NCI-H748 (cell line): ENCODE data around the gene VSIG4.

Experiments
- DNase-seq: peaks from one replicate; lab custom pipeline; 2025; ENCODE audit not compliant: unreplicated experiment; lab: John Stamatoyannopoulos, UW

Gene VSIG4

GRCh38 chrX:66009231-66009845, 30.5 kb downstream of the VSIG4 start:
- DNase-seq = no peak

- DNase-seq = no peak
Measured at GRCh38 chrX:66008328-66008970, 31.4 kb downstream of the VSIG4 start.

- DNase-seq = no peak
Measured at GRCh38 chrX:66007851-66008250, 32.0 kb downstream of the VSIG4 start.

- DNase-seq = no peak
Measured at GRCh38 chrX:66005830-66006449, 33.9 kb downstream of the VSIG4 start.

- DNase-seq = no peak
Measured at GRCh38 chrX:66004928-66005829, 34.7 kb downstream of the VSIG4 start.

GRCh38 chrX:66002824-66003680, 36.8 kb downstream of the VSIG4 start:
- no peak for DNase-seq

GRCh38 chrX:66001596-66001995, 38.3 kb downstream of the VSIG4 start:
- no peak for DNase-seq

- no peak for DNase-seq
Measured at GRCh38 chrX:66000628-66001272, 39.1 kb downstream of the VSIG4 start.

- no peak for DNase-seq
Measured at GRCh38 chrX:66000178-66000577, 39.7 kb downstream of the VSIG4 start.

- DNase-seq = no peak
Measured at GRCh38 chrX:65999563-66000148, 40.2 kb downstream of the VSIG4 start.

GRCh38 chrX:65999029-65999562, 40.8 kb downstream of the VSIG4 start:
- DNase-seq = no peak

- DNase-seq = no peak
Measured at GRCh38 chrX:65997978-65998717, 41.7 kb downstream of the VSIG4 start.

- DNase-seq = no peak
Measured at GRCh38 chrX:65994519-65995506, 45.1 kb downstream of the VSIG4 start.

GRCh38 chrX:65993915-65994460, 45.9 kb downstream of the VSIG4 start:
- DNase-seq = no peak

GRCh38 chrX:65993332-65993731, 46.5 kb downstream of the VSIG4 start:
- no peak for DNase-seq

- DNase-seq = no peak
Measured at GRCh38 chrX:65990702-65991101, 49.2 kb downstream of the VSIG4 start.

- no peak for DNase-seq
Measured at GRCh38 chrX:65987811-65988210, 52.1 kb downstream of the VSIG4 start.
